ENCODE results near the gene NPIPB4. TPM values are rescaled to one million over a fixed set of nuclear protein-coding genes. Genes with fewer than 3 reads are reported as not detected.
A peak's percentile ranks its signal among the peaks of the same experiment; 100 is the strongest.
"Not testable (repeated sequence)": the region's sequence is repeated elsewhere in the genome, so short reads cannot be mapped to it uniquely, and the experiment has no call there.

Gene NPIPB4
- total RNA-seq, 1 donor from 2014 or later: 32.6 TPM

DNA sequence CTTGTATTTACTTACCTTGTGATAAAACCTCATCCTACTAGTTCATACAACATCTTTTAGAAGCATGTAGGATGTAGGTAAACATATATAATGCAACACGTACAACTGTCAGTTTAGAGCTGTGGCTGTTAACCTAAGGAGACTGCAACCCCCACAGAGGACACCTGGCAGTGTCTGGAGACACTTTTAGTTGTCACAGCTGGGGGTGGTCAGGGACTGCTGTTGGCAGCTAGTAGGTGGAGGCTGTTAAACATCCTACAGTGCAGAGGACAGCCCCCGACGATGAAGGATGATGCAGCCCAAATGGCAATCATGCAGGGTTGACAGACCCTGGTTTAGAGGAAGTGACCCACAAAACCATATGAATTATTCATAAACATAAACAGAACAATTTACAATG is 59.0 kb downstream of the NPIPB4 start:
- intact Hi-C loops (cut with DNase I); ATAC-seq (ENCODE audit: poor library complexity); DNase-seq: not testable (repeated sequence)

DNA sequence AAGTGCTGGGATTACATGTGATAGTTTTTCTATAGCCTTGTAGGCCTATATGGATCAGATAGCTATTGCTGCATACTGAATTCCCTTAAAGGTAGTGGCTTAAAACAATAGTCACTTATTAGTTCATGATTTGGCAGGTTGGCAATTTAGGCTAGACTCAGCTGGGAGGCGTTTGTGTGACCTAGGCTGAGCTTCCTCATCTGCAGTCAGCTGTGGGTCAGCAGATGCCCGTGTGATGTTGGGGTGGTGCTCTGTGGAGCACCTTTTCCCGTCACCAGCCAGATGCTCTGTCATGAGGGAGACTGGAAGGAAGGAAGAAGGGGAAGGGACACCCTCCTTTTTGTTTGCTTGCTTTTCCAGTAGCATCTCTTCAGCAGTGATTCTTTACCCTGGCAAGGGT is 64.2 kb downstream of the NPIPB4 start:
- intact Hi-C loops (cut with DNase I); ATAC-seq (ENCODE audit: poor library complexity); DNase-seq: not testable (repeated sequence)

DNA sequence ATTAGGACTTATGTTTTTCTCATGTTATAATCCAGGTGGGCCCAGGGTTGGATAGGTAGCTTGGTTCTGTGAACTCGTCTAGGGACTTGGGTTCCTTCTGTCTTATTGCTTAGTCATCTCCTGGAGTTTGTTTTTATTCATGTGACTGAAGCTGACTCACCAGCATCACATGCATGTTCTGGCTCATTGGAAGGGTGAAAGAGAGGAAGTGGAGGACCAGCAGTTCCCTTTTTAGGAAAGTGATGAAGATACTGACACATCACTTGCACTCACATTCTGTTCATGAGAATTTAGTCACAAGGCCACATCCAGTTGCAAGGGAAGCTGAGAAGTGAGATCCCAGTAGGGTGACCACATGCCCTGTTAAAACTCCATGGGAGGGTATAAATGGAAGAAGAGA is 67.0 kb downstream of the NPIPB4 start:
- DNase-seq; intact Hi-C loops (cut with DNase I): not testable (repeated sequence)
- peak; percentile 82 for ATAC-seq (ENCODE audit: poor library complexity)

Other genes with a start within 250 kb of the NPIPB4 start
- gene IGSF6, start 205.1 kb downstream of the NPIPB4 start, total RNA-seq: 2.5 TPM
- gene OTOA, start 193.8 kb downstream of the NPIPB4 start, total RNA-seq: not detected
- 931 TPM for gene UQCRC2, start 95.6 kb upstream of the NPIPB4 start, total RNA-seq
- gene PDZD9, start 143.4 kb upstream of the NPIPB4 start, total RNA-seq: not detected
- gene MOSMO, start 150.4 kb upstream of the NPIPB4 start, total RNA-seq: 12.0 TPM
- 1.3 TPM for gene VWA3A, start 234.8 kb upstream of the NPIPB4 start, total RNA-seq

Data from Right ventricle myocardium superior (tissue), 1 donor.